Right atrium auricular region (tissue), 2 donors: Measurements from ENCODE around the gene KRTAP10-11. TPM values are rescaled to one million over a fixed set of nuclear protein-coding genes. Genes with fewer than 3 reads are reported as not detected.
"Not testable (repeated sequence)": the region's sequence is repeated elsewhere in the genome, so short reads cannot be mapped to it uniquely, and the experiment has no call there.

ENCODE experiments used
- DNase-seq: peaks from one replicate; pipeline ENCODE4 v3.0.0-alpha.2; 2019; ENCODE audit warnings: low spot score
- H3K27ac ChIP-seq, 2 donors: fragments of 200-600 bp; sonication (generic); 1 replicate in 1 of 2; 2 replicates in 1 of 2; pipeline ENCODE4 v1.5.1; 2016 to 2019
- H3K27me3 ChIP-seq, 2 donors: fragments of 200-600 bp; sonication (generic); one replicate each; pipeline versions ENCODE4 v1.5.1 to v1.6.0; 2017 to 2019
- H3K36me3 ChIP-seq: fragments of 200-600 bp; sonication (generic); one replicate; pipeline ENCODE4 v1.5.1; 2016
- H3K4me1 ChIP-seq, 2 donors: fragments of 200-600 bp; sonication (generic); one replicate each; pipeline versions ENCODE4 v1.5.1 to v1.6.0; 2017 to 2019
- H3K4me3 ChIP-seq, 2 donors: fragments of 200-600 bp; sonication (generic); 1 replicate in 1 of 2; 2 replicates in 1 of 2; pipeline ENCODE4 v1.5.1; 2017 to 2019; ENCODE audit warnings: mild to moderate bottlenecking in 1 of 2, moderate library complexity in 1 of 2
- H3K9me3 ChIP-seq, 2 donors: fragments of 200-600 bp; sonication (generic); one replicate each; pipeline ENCODE4 v1.5.1; 2019
- CTCF ChIP-seq, 2 donors: fragments of 200-600 bp; sonication (generic); IDR thresholded peaks; one replicate each; pipeline ENCODE4 v1.5.1; 2019; ENCODE audit warnings: antibody characterized with exemption in 2 of 2
- total RNA-seq, 2 donors: library from RNA; depleted of rRNA; stranded (reverse); fragments of >200 nt; gene quantifications; one replicate each; pipeline ENCODE4 v1.1.0, GENCODE V29; 2016

Gene KRTAP10-11
- total RNA-seq: not detected

- H3K27ac ChIP-seq, H3K4me1 ChIP-seq, H3K27me3 ChIP-seq, H3K4me3 ChIP-seq, H3K36me3 ChIP-seq: not testable (repeated sequence)
- peak; percentile 47 for DNase-seq
- H3K9me3 ChIP-seq: peaks cover 0 to 17% of the 10 kb centered on the region in 2 donors
These were observed at the start of gene KRTAP10-11 for GRCh38 chr21:44646366-44647221. KRTAP10-11 (plus strand) TSS chr21:44646414; CDS start chr21:44646459, 45 bp downstream.

- Histone ChIP-seq H3K36me3 (no peaks in the 10 kb centered on the region), H3K27me3 (no peaks in the 10 kb centered on the region), H3K9me3 (peaks cover 0 to 4% of the 10 kb centered on the region in 2 donors), H3K27ac (no peak overlapping the region), H3K4me3 (no peak overlapping the region), H3K4me1 (no peaks in the 10 kb centered on the region)
- no peak for TF ChIP-seq CTCF (IDR thresholded peaks at IDR 0.05)
- DNase-seq: no peak
These were observed 48.2 kb upstream of the KRTAP10-11 start for GRCh38 chr21:44598061-44598460.

- no peak for TF ChIP-seq CTCF (IDR thresholded peaks at IDR 0.05)
- peaks cover 0 to 4% of the 10 kb centered on the region in 2 donors for H3K9me3 ChIP-seq
- H3K4me1 ChIP-seq: no peaks in the 10 kb centered on the region
- no peak overlapping the region for H3K4me3 ChIP-seq
- no peak overlapping the region for H3K27ac ChIP-seq
- no peak for DNase-seq
- no peaks in the 10 kb centered on the region for H3K27me3 ChIP-seq
- no peaks in the 10 kb centered on the region for H3K36me3 ChIP-seq
These were observed 46.8 kb upstream of the KRTAP10-11 start for GRCh38 chr21:44599264-44600029.

GRCh38 chr21:44600118-44600978 lies 45.9 kb upstream of the KRTAP10-11 start, which contains the start of gene KRTAP10-7:
KRTAP10-7 (plus strand) TSS chr21:44600597; CDS start chr21:44600622, 25 bp downstream.
- not testable (repeated sequence) for H3K4me3 ChIP-seq, H3K4me1 ChIP-seq, H3K27ac ChIP-seq, H3K27me3 ChIP-seq, DNase-seq, H3K9me3 ChIP-seq, H3K36me3 ChIP-seq

- H3K4me1 ChIP-seq, H3K27me3 ChIP-seq, H3K9me3 ChIP-seq, H3K36me3 ChIP-seq, H3K4me3 ChIP-seq, H3K27ac ChIP-seq, DNase-seq: not testable (repeated sequence)
These were observed 45.1 kb upstream of the KRTAP10-11 start for GRCh38 chr21:44601091-44601490.

GRCh38 chr21:44601596-44602462 lies 44.4 kb upstream of the KRTAP10-11 start:
- no peak for TF ChIP-seq CTCF (IDR thresholded peaks at IDR 0.05)
- peaks cover 0 to 4% of the 10 kb centered on the region in 2 donors for H3K9me3 ChIP-seq
- no peak for DNase-seq
- no peak overlapping the region for H3K4me3 ChIP-seq
- H3K27me3 ChIP-seq: no peaks in the 10 kb centered on the region
- no peaks in the 10 kb centered on the region for H3K36me3 ChIP-seq
- H3K27ac ChIP-seq: no peak overlapping the region
- H3K4me1 ChIP-seq: no peaks in the 10 kb centered on the region
